Heart left ventricle (tissue), 13 donors: Measurements from ENCODE around the gene DEGS1.

ENCODE experiments used
- POLR2A ChIP-seq, 2 donors: fragments of 450-650 bp; IDR thresholded peaks; one replicate each; pipeline ENCODE4 v1.6.1; 2017; ENCODE audit warnings: antibody characterized with exemption in 2 of 2, mild to moderate bottlenecking in 2 of 2, moderate library complexity in 2 of 2
- TF ChIP-seq, protein P1 (sequence below), 12 donors: fragments of 200-600 bp; sonication (generic) in 4 of 12; IDR thresholded peaks; one replicate each; pipeline versions ENCODE4 v1.5.0 to v1.8.0; 2018 to 2022; ENCODE audit warnings: antibody characterized with exemption in 12 of 12, mild to moderate bottlenecking in 5 of 12
- donor health status: ischemic (EF 13 %, LVEDD 7.1; RV severe dilation, severe dysfunction).
- donor health status: DM: no; HTN: yes; CAD: no.
- donor health status: DM: no; HTN: no; CAD: no.
- donor health status: ischemic (EF 25% LVEDD 6.9; RV normal size, moderate dysfunction).
- donor health status: ischemic (EF 25% LVEDD 5.7; RV mildly dilated, moderate dysfunction).
- donor health status: ischemic (EF 35%, LVEDD 5.7; RV mildly dilated, moderate dysfunction).
- donor health status: nonischemic (EF 11% LVEDD 7.7; RV severe dilation, severe dysfunction).
- donor health status: DM: yes; HTN: yes; CAD: no.
- donor health status: PGD.
- donor health status: ischemic (EF 29% LVEDD 5.4; RV normal size, mild dysfunction).
- donor health status: nonischemic (EF 23%, LVEDD 6.1; RV moderate dilation, normal function).

- TF ChIP-seq, protein P1, sequence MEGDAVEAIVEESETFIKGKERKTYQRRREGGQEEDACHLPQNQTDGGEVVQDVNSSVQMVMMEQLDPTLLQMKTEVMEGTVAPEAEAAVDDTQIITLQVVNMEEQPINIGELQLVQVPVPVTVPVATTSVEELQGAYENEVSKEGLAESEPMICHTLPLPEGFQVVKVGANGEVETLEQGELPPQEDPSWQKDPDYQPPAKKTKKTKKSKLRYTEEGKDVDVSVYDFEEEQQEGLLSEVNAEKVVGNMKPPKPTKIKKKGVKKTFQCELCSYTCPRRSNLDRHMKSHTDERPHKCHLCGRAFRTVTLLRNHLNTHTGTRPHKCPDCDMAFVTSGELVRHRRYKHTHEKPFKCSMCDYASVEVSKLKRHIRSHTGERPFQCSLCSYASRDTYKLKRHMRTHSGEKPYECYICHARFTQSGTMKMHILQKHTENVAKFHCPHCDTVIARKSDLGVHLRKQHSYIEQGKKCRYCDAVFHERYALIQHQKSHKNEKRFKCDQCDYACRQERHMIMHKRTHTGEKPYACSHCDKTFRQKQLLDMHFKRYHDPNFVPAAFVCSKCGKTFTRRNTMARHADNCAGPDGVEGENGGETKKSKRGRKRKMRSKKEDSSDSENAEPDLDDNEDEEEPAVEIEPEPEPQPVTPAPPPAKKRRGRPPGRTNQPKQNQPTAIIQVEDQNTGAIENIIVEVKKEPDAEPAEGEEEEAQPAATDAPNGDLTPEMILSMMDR (IDR thresholded peaks at IDR 0.05) = no peak
- no peak for TF ChIP-seq POLR2A (IDR thresholded peaks at IDR 0.05)
Measured at GRCh38 chr1:224169718-224170270, 13.2 kb upstream of the DEGS1 start.
